ENCODE results near the gene VPS13C. TPM values are rescaled to one million over a fixed set of nuclear protein-coding genes. Genes with fewer than 3 reads are reported as not detected.

Gene VPS13C
- total and polyA plus RNA-seq, 2 experiments from 2014 or later = 10.2 to 20.5 TPM

- DNase-seq (ENCODE audit: low spot score) (no peak), ATAC-seq (no peak)
- 0 out of 3 replicates have a peak overlapping the region, but pooled peaks have one; percentile 31 for H3K4me3 Mint-ChIP-seq
- H3K4me3 ChIP-seq = no peak overlapping the region
- H3K4me1 Mint-ChIP-seq = peaks cover 6% of the 10 kb centered on the region; the same call in 1 of the 3 replicates
- TF ChIP-seq CTCF (conservative IDR thresholded peaks at IDR 0.05; ENCODE audit: low read depth in 2 of 2) = no peak
- H3K27me3 ChIP-seq (ENCODE audit: insufficient read depth) = peaks cover 39% of the 10 kb centered on the region
- H4K20me1 ChIP-seq (replicated peaks; ENCODE audit: insufficient read depth) = no peaks in the 10 kb centered on the region; the same call in 1 of the 2 replicates
- H3K27ac ChIP-seq (ENCODE audit: low read depth) = no peak overlapping the region
- peaks cover 12% of the 10 kb centered on the region for H3K4me1 ChIP-seq (ENCODE audit: insufficient read depth)
- H3K9me2 ChIP-seq (ENCODE audit: insufficient read depth) = no peaks in the 10 kb centered on the region
- H3K36me3 ChIP-seq (ENCODE audit: insufficient read depth) = no peaks in the 10 kb centered on the region
- H3K27ac Mint-ChIP-seq = no peak overlapping the region
- no peaks in the 10 kb centered on the region for H3K9me3 Mint-ChIP-seq
- peaks cover 22% of the 10 kb centered on the region for H3K79me2 ChIP-seq (replicated peaks; ENCODE audit: insufficient read depth)
- H2AFZ ChIP-seq = no peak overlapping the region
- peaks cover 24% of the 10 kb centered on the region for H3K27me3 Mint-ChIP-seq (ENCODE audit: insufficient read depth, low read depth, poor library complexity)
- no peak overlapping the region for H3K4me2 ChIP-seq
- no peaks in the 10 kb centered on the region; the same call in 2 of the 3 replicates for H3K36me3 Mint-ChIP-seq (ENCODE audit: low read depth)
- H3F3A ChIP-seq (replicated peaks; ENCODE audit: low read depth) = no peaks in the 10 kb centered on the region
Observed at GRCh38 chr15:62058327-62059028, 1.8 kb downstream of the VPS13C start.

GRCh38 chr15:62057341-62057980 is 2.8 kb downstream of the VPS13C start:
- H3K4me1 ChIP-seq (ENCODE audit: insufficient read depth) = peaks cover 12% of the 10 kb centered on the region
- H3K9me2 ChIP-seq (ENCODE audit: insufficient read depth) = no peaks in the 10 kb centered on the region
- H3K4me3 ChIP-seq = no peak overlapping the region
- H3K36me3 ChIP-seq (ENCODE audit: insufficient read depth) = no peaks in the 10 kb centered on the region
- H3K27ac ChIP-seq (ENCODE audit: low read depth) = no peak overlapping the region
- H4K20me1 ChIP-seq (replicated peaks; ENCODE audit: insufficient read depth) = no peaks in the 10 kb centered on the region; the same call in 1 of the 2 replicates
- peaks cover 22% of the 10 kb centered on the region for H3K79me2 ChIP-seq (replicated peaks; ENCODE audit: insufficient read depth)
- no peak overlapping the region for H3K27ac Mint-ChIP-seq
- peaks cover 6% of the 10 kb centered on the region; the same call in 1 of the 3 replicates for H3K4me1 Mint-ChIP-seq
- H3K27me3 Mint-ChIP-seq (ENCODE audit: insufficient read depth, low read depth, poor library complexity) = peaks cover 24% of the 10 kb centered on the region
- no peak overlapping the region for H3K4me3 Mint-ChIP-seq
- DNase-seq (ENCODE audit: low spot score) (no peak), ATAC-seq (no peak)
- H3K36me3 Mint-ChIP-seq (ENCODE audit: low read depth) = no peaks in the 10 kb centered on the region; the same call in 2 of the 3 replicates
- H3K27me3 ChIP-seq (ENCODE audit: insufficient read depth) = peaks cover 30% of the 10 kb centered on the region
- no peak overlapping the region for H2AFZ ChIP-seq
- no peak overlapping the region for H3K4me2 ChIP-seq
- H3K9me3 Mint-ChIP-seq = no peaks in the 10 kb centered on the region
- no peaks in the 10 kb centered on the region for H3F3A ChIP-seq (replicated peaks; ENCODE audit: low read depth)
- TF ChIP-seq ZNF462 (CRISPR knock-in tag; IDR thresholded peaks at IDR 0.05) = no peak
- no peak for TF ChIP-seq EZH2 (IDR thresholded peaks at IDR 0.05; ENCODE audit: low read depth, unreplicated experiment)
- no peak for TF ChIP-seq ZNF331 (CRISPR knock-in tag; IDR thresholded peaks at IDR 0.05; ENCODE audit: low read depth)
- no peak for TF ChIP-seq STAT1 (IDR thresholded peaks at IDR 0.05; ENCODE audit: unreplicated experiment)
- TF ChIP-seq CTCF (conservative IDR thresholded peaks at IDR 0.05; ENCODE audit: low read depth in 2 of 2) = no peak

Data from GM23338 (cell line).